Lung (tissue), 12 donors: ENCODE data around the gene FARP1. TPM values are rescaled to one million over a fixed set of nuclear protein-coding genes. Genes with fewer than 3 reads are reported as not detected.

Source experiments
- ATAC-seq: fragments of 200-7000 bp; cut with Tn5 transposase; one replicate; pipeline ENCODE4 v1.9.1; 2020; ENCODE audit warnings: moderate number of reproducible peaks; ENCODE audit not compliant: insufficient read depth, low FRiP score
- DNase-seq, 3 donors: peaks; one replicate each; pipeline ENCODE4 v3.0.0-alpha.2; 2013 to 2017
- H3K27ac ChIP-seq, 2 donors: one replicate each; pipeline ENCODE4 v1.5.1; 2013; ENCODE audit warnings: mild to moderate bottlenecking in 2 of 2, moderate library complexity in 2 of 2, control low read depth in 1 of 2, inconsistent platforms in 1 of 2, low read depth in 1 of 2, low read length in 1 of 2
- H3K27me3 ChIP-seq, 3 donors: one replicate each; pipeline ENCODE4 v1.5.1; 2013; ENCODE audit warnings: low read length in 2 of 3; ENCODE audit not compliant: control insufficient read depth in 3 of 3, insufficient read depth in 3 of 3
- H3K36me3 ChIP-seq, 4 donors: one replicate each; pipeline ENCODE4 v1.5.1; 2013; ENCODE audit warnings: low read length in 4 of 4, mild to moderate bottlenecking in 1 of 4, moderate library complexity in 1 of 4; ENCODE audit not compliant: control insufficient read depth in 4 of 4, insufficient read depth in 4 of 4
- H3K4me1 ChIP-seq, 5 donors: one replicate each; pipeline ENCODE4 v1.5.1; 2013; ENCODE audit warnings: low read length in 5 of 5, mild to moderate bottlenecking in 2 of 5, moderate library complexity in 1 of 5; ENCODE audit not compliant: control insufficient read depth in 5 of 5, insufficient read depth in 5 of 5
- H3K4me3 ChIP-seq: one replicate; pipeline ENCODE4 v1.5.1; 2013; ENCODE audit warnings: mild to moderate bottlenecking, control low read depth, moderate library complexity
- H3K9ac ChIP-seq, 2 donors: one replicate each; pipeline ENCODE4 v1.5.1; 2013; ENCODE audit warnings: low read length in 2 of 2, control low read depth in 1 of 2; ENCODE audit not compliant: insufficient read depth in 1 of 2
- H3K9me3 ChIP-seq, 4 donors: one replicate each; pipeline ENCODE4 v1.5.1; 2013; ENCODE audit warnings: low read length in 3 of 4, mild to moderate bottlenecking in 1 of 4, moderate library complexity in 1 of 4; ENCODE audit not compliant: control insufficient read depth in 4 of 4, insufficient read depth in 3 of 4
- CTCF ChIP-seq: IDR thresholded peaks from 2 replicates; pipeline ENCODE4 v1.5.1; 2012; ENCODE audit warnings: mild to moderate bottlenecking; ENCODE audit errors: control extremely low read depth, extremely low read depth
- WGBS, 2 donors: extraction: QIAGEN DNeasy Blood & Tissue Kit; methylation state at CpG; one replicate each; pipeline ENCODE4 v1.1.7; 2013; 5-methylcytosine and 5-hydroxymethylcytosine counted together
- polyA plus RNA-seq, 2 donors: library from polyadenylated mRNA; stranded (reverse); fragments of 200-250 nt; gene quantifications; one replicate each; pipeline ENCODE4 v1.2.1, GENCODE V29; 2013
- total RNA-seq, 2 donors: library from RNA; depleted of rRNA in 1 of 2; stranded (reverse); fragments of >200 nt in 1 of 2; gene quantifications; one replicate each; pipeline ENCODE4 v1.2.1, GENCODE V29; 2014 to 2021
- donor health status: control.
- donor health status: control.
- donor health status: Bipolar disorder and iron deficiency.
- donor health status: healthy.
- donor health status: DM: yes; HTN: yes; CAD: no.

Gene FARP1
- total and polyA plus RNA-seq, 4 donors = 20.8 to 102 (median 54.4) TPM

- Histone ChIP-seq H3K27me3 (no peaks in the 10 kb centered on the region), H3K4me3 (no peak overlapping the region), H3K9ac (no peak overlapping the region), H3K4me1 (peaks cover 7 to 42% (median 31%) of the 10 kb centered on the region in 5 donors), H3K36me3 (peaks cover 0 to 4% (median 0%) of the 10 kb centered on the region in 4 donors), H3K27ac (no peak overlapping the region), H3K9me3 (no peaks in the 10 kb centered on the region)
- WGBS, 2 donors = 86 to 93% methylated on average over 6 of the region's 6 CpGs
- ATAC-seq (no peak), DNase-seq (no peak)
- no peak for TF ChIP-seq CTCF
Measured at GRCh38 chr13:98492335-98493041, 349.6 kb downstream of the FARP1 start.

GRCh38 chr13:98493042-98493712, 350.3 kb downstream of the FARP1 start:
- Histone ChIP-seq H3K27me3 (no peaks in the 10 kb centered on the region), H3K9ac (no peak overlapping the region), H3K9me3 (no peaks in the 10 kb centered on the region), H3K36me3 (peaks cover 0 to 5% (median 2%) of the 10 kb centered on the region in 4 donors), H3K27ac (no peak overlapping the region), H3K4me1 (peaks cover 7 to 41% (median 32%) of the 10 kb centered on the region in 5 donors), H3K4me3 (no peak overlapping the region)
- TF ChIP-seq CTCF = no peak
- no peak for ATAC-seq
- peak in 1 of 3 donors; percentile 53 for DNase-seq
- WGBS, 2 donors = 79 to 83% methylated on average over 6 of the region's 6 CpGs

GRCh38 chr13:98494769-98495168, 351.9 kb downstream of the FARP1 start:
- Histone ChIP-seq H3K4me1 (peaks cover 7 to 41% (median 23%) of the 10 kb centered on the region in 5 donors), H3K27ac (peak overlapping the region in 1 of 2 donors; percentile 6), H3K9ac (no peak overlapping the region), H3K4me3 (no peak overlapping the region), H3K9me3 (peaks cover 0 to 1% (median 0%) of the 10 kb centered on the region in 4 donors), H3K36me3 (peaks cover 0 to 7% (median 6%) of the 10 kb centered on the region in 4 donors), H3K27me3 (no peaks in the 10 kb centered on the region)
- no peak for ATAC-seq
- no peak for TF ChIP-seq CTCF
- WGBS, 2 donors = 96 to 97% methylated on average over 13 of the region's 13 CpGs
- DNase-seq = no peak
